Left colon (tissue), 2 donors: ENCODE measurements around the gene RLN2. TPM values are rescaled to one million over a fixed set of nuclear protein-coding genes. Genes with fewer than 3 reads are reported as not detected.
A peak's percentile ranks its signal among the peaks of the same experiment; 100 is the strongest.

Experiments used
- ATAC-seq: fragments of 200-7000 bp; cut with Tn5 transposase; one replicate; pipeline ENCODE4 v1.9.1; 2020; ENCODE audit warnings: mild to moderate bottlenecking, moderate library complexity
- DNase-seq, 2 donors: peaks; one replicate each; pipeline ENCODE4 v3.0.0-alpha.2; 2020
- intact Hi-C, 2 donors: fragments of 100-400 bp; cut with DNase I in 1 of 2; cut with micrococcal nuclease in 1 of 2; formaldehyde crosslinking; loops; one replicate each; pipeline versions ENCODE4 v1.11.2 to v1.14.0; 2022; cut with DNase I, micrococcal nuclease
- total RNA-seq, 2 donors: library from RNA; stranded (reverse); fragmentation: NEBNext Ultra II Directional; extraction: Animal tissue kit (Norgen Biotek cat#: 25700); gene quantifications; one replicate each; pipeline ENCODE4 v1.2.1, GENCODE V29; 2021
- donor health status: DM: no; HTN: no; CAD: no.
- donor health status: DM: yes; HTN: yes; CAD: no.

The RLN2 gene
- total RNA-seq, 2 donors from 2014 or later, result 0.28 TPM; not detected in 1

DNA sequence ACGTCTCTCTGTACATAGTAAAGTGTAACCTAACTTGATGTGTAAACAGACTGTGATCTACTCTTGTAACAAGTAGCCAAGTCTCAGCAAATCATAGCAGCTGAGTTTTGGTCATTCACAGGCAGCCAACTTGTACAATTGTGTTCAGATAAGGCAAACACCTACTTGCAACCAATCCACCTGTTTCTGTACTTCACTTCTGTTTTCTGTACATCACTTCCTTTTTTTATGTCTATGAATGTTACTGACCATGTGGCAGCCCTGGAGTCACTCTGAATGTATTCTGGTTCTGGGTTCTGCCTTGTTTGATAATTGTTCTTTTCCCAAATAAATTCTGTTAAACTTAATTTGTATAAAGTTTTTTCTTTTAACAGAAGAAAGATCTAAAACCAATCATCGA is 26.0 kb downstream of the RLN2 start:
- ATAC-seq (no peak), DNase-seq (no peak)
- intact Hi-C loops, result no loop called here

DNA sequence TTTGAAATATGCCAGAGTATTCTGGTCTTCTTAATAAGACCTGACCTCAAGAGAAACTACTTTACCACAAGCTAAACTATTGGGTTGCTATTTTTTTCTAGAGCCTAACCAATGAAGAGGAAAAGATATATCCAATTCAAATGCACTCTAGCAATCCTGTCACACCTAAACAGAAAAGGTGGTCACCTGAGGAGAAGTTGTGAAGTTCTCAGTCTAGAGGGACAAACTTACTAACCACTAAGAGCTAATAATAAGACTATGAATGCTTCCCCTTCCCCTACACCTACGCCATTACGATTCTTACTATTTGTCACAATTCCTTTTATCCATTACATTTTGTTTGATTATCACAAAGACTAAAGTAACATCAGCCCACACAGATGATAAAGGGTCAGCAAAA is 29.7 kb downstream of the RLN2 start:
- DNase-seq (no peak), ATAC-seq (no peak)
- intact Hi-C loops, result no loop called here

- intact Hi-C loops, result no loop called here
- DNase-seq (no peak), ATAC-seq (no peak)
Measured at GRCh38 chr9:5269249-5269715, 35.2 kb downstream of the RLN2 start.

GRCh38 chr9:5265939-5266338 is 38.6 kb downstream of the RLN2 start:
- DNase-seq (no peak), ATAC-seq (no peak)
- intact Hi-C loops, result no loop called here

GRCh38 chr9:5264219-5264595 is 40.3 kb downstream of the RLN2 start:
- DNase-seq (no peak), ATAC-seq (peak; percentile 32)
- intact Hi-C loops, result no loop called here

DNA sequence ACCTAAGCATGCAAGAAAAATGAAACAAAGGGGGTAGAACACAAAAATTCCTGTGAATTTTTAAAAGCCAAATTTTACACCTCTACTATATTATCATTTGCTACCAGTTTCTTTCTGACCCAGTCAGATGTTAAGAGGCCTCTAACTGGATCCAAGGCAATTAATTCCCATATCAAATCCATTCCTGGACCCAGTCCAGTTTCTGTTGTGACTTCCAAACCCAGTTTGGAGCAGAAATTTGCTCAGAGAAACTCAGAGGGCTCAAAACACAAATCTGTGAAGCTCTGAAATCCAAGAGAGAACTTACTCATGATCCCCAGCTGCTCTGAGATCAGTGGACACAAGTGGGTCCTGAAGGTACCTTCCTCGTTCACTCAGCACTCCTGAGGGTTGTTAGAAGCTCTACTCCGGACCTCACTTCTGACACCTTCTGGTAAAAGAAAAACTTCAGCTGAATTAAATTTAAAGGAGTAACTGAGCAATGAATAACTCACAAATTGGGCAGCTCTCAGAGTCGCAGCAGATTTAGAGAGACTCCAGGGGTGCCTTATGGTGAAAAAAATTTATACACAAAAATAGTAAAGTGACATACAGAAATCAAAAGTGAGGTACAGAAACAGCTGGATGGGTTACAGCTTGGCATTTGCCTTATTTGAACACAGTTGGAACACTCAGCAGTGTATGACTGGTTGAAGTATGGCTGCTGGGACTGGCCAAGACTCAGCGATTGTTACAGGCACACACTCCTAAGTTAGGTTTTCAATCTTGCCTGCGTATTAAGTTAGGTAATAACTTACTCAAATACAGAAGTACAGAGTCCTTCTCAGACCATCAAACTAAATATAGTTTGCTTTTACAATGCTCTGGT is 40.9 kb downstream of the RLN2 start:
- intact Hi-C loops, result no loop called here
- ATAC-seq (peak; percentile 27), DNase-seq (no peak)

Other genes starting within 250 kb of the RLN2 start
- not detected for gene INSL6, start 119.1 kb downstream of the RLN2 start, total RNA-seq
- not detected for gene INSL4, start 73.3 kb downstream of the RLN2 start, total RNA-seq
- under 1 TPM in 1 of 2 donors, not detected in 1; 0.70 TPM for gene RLN1, start 35.2 kb upstream of the RLN2 start, total RNA-seq
- 10 to 100 TPM; 50.9 to 86.3 TPM for gene PLGRKT, start 133.2 kb upstream of the RLN2 start, total RNA-seq
- 1 to 10 TPM; 1.7 to 3.2 TPM for gene CD274, start 145.8 kb upstream of the RLN2 start, total RNA-seq
- 1 to 10 TPM in 1 of 2 donors, under 1 TPM in 1; 0.31 to 1.1 TPM for gene PDCD1LG2, start 205.8 kb upstream of the RLN2 start, total RNA-seq